WTC11 (cell line): ENCODE measurements around the gene PLEKHA5. TPM values are rescaled to one million over a fixed set of nuclear protein-coding genes. Genes with fewer than 3 reads are reported as not detected.
"Not testable (repeated sequence)": the region's sequence is repeated elsewhere in the genome, so short reads cannot be mapped to it uniquely, and the experiment has no call there.

Experiments used
- ATAC-seq: fragments of 200-7000 bp; cut with Tn5 transposase; 2 replicates; pipeline ENCODE4 v1.10.0; 2021; ENCODE audit warnings: mild to moderate bottlenecking, moderate library complexity
- CTCF ChIA-PET: fragments of 300-600 bp; sonication (Branson Sonifier 250); formaldehyde crosslinking; loops from one replicate; lab custom pipeline; 2021; ENCODE audit warnings: antibody characterized with exemption; lab: Charles Lee
- POLR2A ChIA-PET: fragments of 350-600 bp; sonication (Branson Sonifier 250); formaldehyde crosslinking; loops from one replicate; lab custom pipeline; 2021; ENCODE audit warnings: antibody characterized with exemption; lab: Charles Lee
- DNase-seq: peaks from one replicate; pipeline ENCODE4 v3.0.0; 2021; ENCODE audit warnings: low spot score
- H3K27ac Mint-ChIP-seq: 2 replicates; pipeline ENCODE4 v1.8.0; 2021; ENCODE audit warnings: mixed read lengths
- H3K27me3 Mint-ChIP-seq: 2 replicates; pipeline ENCODE4 v1.8.0; 2021; ENCODE audit warnings: low read depth, mild to moderate bottlenecking, moderate library complexity, mixed read lengths
- H3K36me3 Mint-ChIP-seq: 2 replicates; pipeline ENCODE4 v1.8.0; 2021; ENCODE audit warnings: mixed read lengths
- H3K4me1 Mint-ChIP-seq: 2 replicates; pipeline ENCODE4 v1.8.0; 2022; ENCODE audit warnings: mixed read lengths
- H3K4me3 Mint-ChIP-seq: 2 replicates; pipeline ENCODE4 v1.8.0; 2021; ENCODE audit warnings: mild to moderate bottlenecking, moderate library complexity, mixed read lengths
- H3K9me3 Mint-ChIP-seq: 2 replicates; pipeline ENCODE4 v1.8.0; 2021; ENCODE audit warnings: mixed read lengths
- ARID4B ChIP-seq: sonication (generic); formaldehyde crosslinking; IDR thresholded peaks from 2 replicates; pipeline ENCODE4 v1.8.0; 2023; ENCODE audit warnings: missing genetic modification reagents, mild to moderate bottlenecking, borderline replicate concordance
- ELF4 ChIP-seq: sonication (generic); formaldehyde crosslinking; IDR thresholded peaks from 2 replicates; pipeline ENCODE4 v1.8.1; 2022; ENCODE audit warnings: low read depth, mild to moderate bottlenecking, moderate library complexity, missing genetic modification reagents
- EMX1 ChIP-seq: fragments of 250-450 bp; sonication (Bioruptor Pico); IDR thresholded peaks from 2 replicates; pipeline ENCODE4 v1.8.0; 2021; ENCODE audit warnings: mild to moderate bottlenecking
- HMGA2 ChIP-seq: fragments of 250-450 bp; sonication (Bioruptor Pico); IDR thresholded peaks from 2 replicates; pipeline ENCODE4 v1.4.0; 2021; ENCODE audit warnings: mild to moderate bottlenecking, moderate library complexity
- IRF2 ChIP-seq: sonication (generic); formaldehyde crosslinking; IDR thresholded peaks from 2 replicates; pipeline ENCODE4 v1.8.0; 2022; ENCODE audit warnings: low read depth, missing genetic modification reagents, borderline replicate concordance
- JUN ChIP-seq: sonication (generic); formaldehyde crosslinking; IDR thresholded peaks from 2 replicates; pipeline ENCODE4 v1.8.0; 2023; ENCODE audit warnings: mild to moderate bottlenecking, missing genetic modification reagents
- KAT7 ChIP-seq: sonication (generic); formaldehyde crosslinking; IDR thresholded peaks from 2 replicates; pipeline ENCODE4 v1.8.1; 2023; ENCODE audit warnings: missing genetic modification reagents, mild to moderate bottlenecking, borderline replicate concordance
- MXD4 ChIP-seq: fragments of 250-450 bp; sonication (Bioruptor Pico); IDR thresholded peaks from 2 replicates; pipeline ENCODE4 v1.8.0; 2021; ENCODE audit warnings: mild to moderate bottlenecking, moderate library complexity, borderline replicate concordance
- NFE2L1 ChIP-seq: sonication (generic); formaldehyde crosslinking; IDR thresholded peaks from 2 replicates; pipeline ENCODE4 v1.8.1; 2023; ENCODE audit warnings: missing genetic modification reagents
- NFYB ChIP-seq: sonication (generic); formaldehyde crosslinking; conservative IDR thresholded peaks from 2 replicates; pipeline ENCODE4 v1.8.0; 2022; ENCODE audit warnings: low read depth, missing genetic modification reagents
- NR2C2 ChIP-seq: sonication (generic); formaldehyde crosslinking; IDR thresholded peaks from 2 replicates; pipeline ENCODE4 v1.8.0; 2022; ENCODE audit warnings: mild to moderate bottlenecking, missing genetic modification reagents
- PRRX2 ChIP-seq: fragments of 250-450 bp; sonication (Bioruptor Pico); IDR thresholded peaks from 2 replicates; pipeline ENCODE4 v1.8.0; 2021; ENCODE audit warnings: mild to moderate bottlenecking
- SMAD4 ChIP-seq: sonication (generic); formaldehyde crosslinking; IDR thresholded peaks from 2 replicates; pipeline ENCODE4 v1.8.0; 2022; ENCODE audit warnings: mild to moderate bottlenecking, missing genetic modification reagents
- SP1 ChIP-seq: sonication (generic); formaldehyde crosslinking; conservative IDR thresholded peaks from 2 replicates; pipeline ENCODE4 v1.8.1; 2022; ENCODE audit warnings: missing genetic modification reagents
- TEAD4 ChIP-seq: sonication (generic); formaldehyde crosslinking; IDR thresholded peaks from 2 replicates; pipeline ENCODE4 v1.8.0; 2022; ENCODE audit warnings: mild to moderate bottlenecking, missing genetic modification reagents
- USF2 ChIP-seq: sonication (generic); formaldehyde crosslinking; IDR thresholded peaks from 2 replicates; pipeline ENCODE4 v1.8.1; 2023; ENCODE audit warnings: mild to moderate bottlenecking, missing genetic modification reagents, moderate library complexity
- ZBTB21 ChIP-seq: sonication (generic); formaldehyde crosslinking; IDR thresholded peaks from 2 replicates; pipeline ENCODE4 v1.8.1; 2023; ENCODE audit warnings: mild to moderate bottlenecking, missing genetic modification reagents, borderline replicate concordance
- ZMAT4 ChIP-seq: fragments of 250-450 bp; sonication (Bioruptor Pico); IDR thresholded peaks from 2 replicates; pipeline ENCODE4 v1.9.0; 2021; ENCODE audit warnings: mild to moderate bottlenecking
- ZNF121 ChIP-seq: sonication (generic); formaldehyde crosslinking; IDR thresholded peaks from 2 replicates; pipeline ENCODE4 v1.8.0; 2023; ENCODE audit warnings: missing genetic modification reagents
- ZNF138 ChIP-seq: sonication (generic); formaldehyde crosslinking; conservative IDR thresholded peaks from 2 replicates; pipeline ENCODE4 v1.8.1; 2022; ENCODE audit warnings: mild to moderate bottlenecking, moderate library complexity, missing genetic modification reagents
- ZNF219 ChIP-seq: sonication (generic); formaldehyde crosslinking; IDR thresholded peaks from 2 replicates; pipeline ENCODE4 v1.8.0; 2023; ENCODE audit warnings: missing genetic modification reagents, mild to moderate bottlenecking, borderline replicate concordance
- ZNF416 ChIP-seq: fragments of 250-450 bp; sonication (Bioruptor Pico); IDR thresholded peaks from 2 replicates; pipeline ENCODE4 v1.9.0; 2021; ENCODE audit warnings: mild to moderate bottlenecking, inconsistent platforms
- ZNF423 ChIP-seq: fragments of 250-450 bp; sonication (Bioruptor Pico); IDR thresholded peaks from 2 replicates; pipeline ENCODE4 v2.1.2; 2022; ENCODE audit warnings: mild to moderate bottlenecking, moderate library complexity
- total RNA-seq: library from RNA; stranded (reverse); gene quantifications from 3 replicates; pipeline ENCODE4 v1.2.3, GENCODE V29; 2021
- TF ChIP-seq, protein P1 (sequence below): sonication (generic); formaldehyde crosslinking; IDR thresholded peaks from 2 replicates; pipeline ENCODE4 v1.8.1; 2022; ENCODE audit warnings: missing genetic modification reagents, borderline replicate concordance
- TF ChIP-seq, protein P2 (sequence below): sonication (generic); formaldehyde crosslinking; IDR thresholded peaks from 2 replicates; pipeline ENCODE4 v1.8.1; 2022; ENCODE audit warnings: mild to moderate bottlenecking, missing genetic modification reagents, moderate library complexity, borderline replicate concordance

PLEKHA5 gene
- total RNA-seq, 1 experiment from 2014 or later, result 61.1 TPM

DNA sequence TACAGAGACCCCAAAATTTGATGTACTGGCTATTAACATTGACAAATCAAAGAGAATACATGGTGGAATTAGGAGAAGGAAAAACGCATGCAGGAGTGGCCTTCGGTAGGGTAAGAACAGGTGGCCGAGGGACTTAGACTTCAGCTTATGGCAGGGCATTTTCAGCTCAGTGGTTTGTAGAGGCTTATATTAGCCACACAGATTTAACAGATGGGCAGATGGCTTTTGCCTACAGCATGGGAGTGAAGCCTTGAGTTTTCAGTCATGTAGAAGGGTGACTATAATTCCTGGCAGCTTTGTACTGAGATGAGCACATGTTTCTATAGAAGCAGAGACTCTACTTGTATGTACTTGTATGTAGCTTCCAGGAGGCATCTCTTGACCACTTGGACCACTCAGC, 40.9 kb upstream of the PLEKHA5 start (continued):
- TF ChIP-seq ZBTB21 (CRISPR knock-in tag), result no peak
- TF ChIP-seq TEAD4, result no peak
- no peak for TF ChIP-seq SP1
- no peak for TF ChIP-seq PRRX2 (CRISPR knock-in tag)
- TF ChIP-seq ZNF423 (CRISPR knock-in tag), result no peak
- TF ChIP-seq, protein P1, sequence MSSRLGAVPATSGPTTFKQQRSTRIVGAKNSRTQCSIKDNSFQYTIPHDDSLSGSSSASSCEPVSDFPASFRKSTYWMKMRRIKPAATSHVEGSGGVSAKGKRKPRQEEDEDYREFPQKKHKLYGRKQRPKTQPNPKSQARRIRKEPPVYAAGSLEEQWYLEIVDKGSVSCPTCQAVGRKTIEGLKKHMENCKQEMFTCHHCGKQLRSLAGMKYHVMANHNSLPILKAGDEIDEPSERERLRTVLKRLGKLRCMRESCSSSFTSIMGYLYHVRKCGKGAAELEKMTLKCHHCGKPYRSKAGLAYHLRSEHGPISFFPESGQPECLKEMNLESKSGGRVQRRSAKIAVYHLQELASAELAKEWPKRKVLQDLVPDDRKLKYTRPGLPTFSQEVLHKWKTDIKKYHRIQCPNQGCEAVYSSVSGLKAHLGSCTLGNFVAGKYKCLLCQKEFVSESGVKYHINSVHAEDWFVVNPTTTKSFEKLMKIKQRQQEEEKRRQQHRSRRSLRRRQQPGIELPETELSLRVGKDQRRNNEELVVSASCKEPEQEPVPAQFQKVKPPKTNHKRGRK, result no peak
- no peak for TF ChIP-seq NR2C2
- no peak for TF ChIP-seq ZNF121 (CRISPR knock-in tag)
- no peak for TF ChIP-seq KAT7 (CRISPR knock-in tag)

- H3K36me3 Mint-ChIP-seq, CTCF ChIA-PET, H3K4me1 Mint-ChIP-seq, H3K9me3 Mint-ChIP-seq, H3K27me3 Mint-ChIP-seq, H3K27ac Mint-ChIP-seq, H3K4me3 Mint-ChIP-seq, POLR2A ChIA-PET, ATAC-seq, DNase-seq: not testable (repeated sequence)
Observed at GRCh38 chr12:19092482-19092881, 37.1 kb upstream of the PLEKHA5 start.

GRCh38 chr12:19093218-19093617, 36.3 kb upstream of the PLEKHA5 start:
- POLR2A ChIA-PET, result interaction anchor here (0.7 kb wide), 1 partner anchor 67 kb away, joined by 3 read pairs; no protein-coding TSS in a partner anchor
- DNase-seq, result no peak
- Mint-ChIP-seq H3K27me3 (no peaks in the 10 kb centered on the region), H3K4me3 (no peak overlapping the region), H3K36me3 (no peaks in the 10 kb centered on the region), H3K9me3 (peaks cover 5% of the 10 kb centered on the region; the same call in 1 of the 2 replicates), H3K27ac (no peak overlapping the region), H3K4me1 (0 out of 2 replicates have a peak, but pooled peaks cover 4% of the 10 kb centered on the region)
- CTCF ChIA-PET, result no interaction called here
- TF ChIP-seq IRF2 (CRISPR knock-in tag), result no peak
- no peak for TF ChIP-seq PRRX2 (CRISPR knock-in tag)
- no peak for TF ChIP-seq ZNF138 (CRISPR knock-in tag)
- ATAC-seq, result no peak

- Mint-ChIP-seq H3K4me1 (0 out of 2 replicates have a peak, but pooled peaks cover 4% of the 10 kb centered on the region), H3K27ac (no peak overlapping the region), H3K36me3 (no peaks in the 10 kb centered on the region), H3K4me3 (no peak overlapping the region), H3K9me3 (peaks cover 5% of the 10 kb centered on the region; the same call in 1 of the 2 replicates), H3K27me3 (no peaks in the 10 kb centered on the region)
- ChIA-PET POLR2A (no interaction called here), CTCF (no interaction called here)
- no peak for DNase-seq
- no peak for ATAC-seq
- TF ChIP-seq, protein P2, sequence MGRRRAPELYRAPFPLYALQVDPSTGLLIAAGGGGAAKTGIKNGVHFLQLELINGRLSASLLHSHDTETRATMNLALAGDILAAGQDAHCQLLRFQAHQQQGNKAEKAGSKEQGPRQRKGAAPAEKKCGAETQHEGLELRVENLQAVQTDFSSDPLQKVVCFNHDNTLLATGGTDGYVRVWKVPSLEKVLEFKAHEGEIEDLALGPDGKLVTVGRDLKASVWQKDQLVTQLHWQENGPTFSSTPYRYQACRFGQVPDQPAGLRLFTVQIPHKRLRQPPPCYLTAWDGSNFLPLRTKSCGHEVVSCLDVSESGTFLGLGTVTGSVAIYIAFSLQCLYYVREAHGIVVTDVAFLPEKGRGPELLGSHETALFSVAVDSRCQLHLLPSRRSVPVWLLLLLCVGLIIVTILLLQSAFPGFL (CRISPR knock-in tag), result no peak
- no peak for TF ChIP-seq HMGA2 (CRISPR knock-in tag)
- TF ChIP-seq NFYB (CRISPR knock-in tag), result no peak
- no peak for TF ChIP-seq ZNF219
- TF ChIP-seq ELF4 (CRISPR knock-in tag), result no peak
- no peak for TF ChIP-seq ZNF121 (CRISPR knock-in tag)
- TF ChIP-seq IRF2 (CRISPR knock-in tag), result no peak
- TF ChIP-seq SMAD4 (CRISPR knock-in tag), result no peak
- TF ChIP-seq ZNF138 (CRISPR knock-in tag), result no peak
- no peak for TF ChIP-seq NFE2L1
- TF ChIP-seq USF2 (CRISPR knock-in tag), result no peak
- no peak for TF ChIP-seq ZMAT4 (CRISPR knock-in tag)
- no peak for TF ChIP-seq JUN (CRISPR knock-in tag)
- TF ChIP-seq ZNF416 (CRISPR knock-in tag), result no peak
- TF ChIP-seq ARID4B (CRISPR knock-in tag), result no peak
- no peak for TF ChIP-seq MXD4
- TF ChIP-seq EMX1 (CRISPR knock-in tag), result no peak
Observed at GRCh38 chr12:19095331-19095730, 34.2 kb upstream of the PLEKHA5 start.
